ENCODE measurements around the gene LAMTOR4. TPM values are rescaled to one million over a fixed set of nuclear protein-coding genes. Genes with fewer than 3 reads are reported as not detected.
A peak's percentile ranks its signal among the peaks of the same experiment; 100 is the strongest.

Gene LAMTOR4
- total RNA-seq, 6 experiments from 2014 or later, result 99.5 to 137 (median 110) TPM

DNA sequence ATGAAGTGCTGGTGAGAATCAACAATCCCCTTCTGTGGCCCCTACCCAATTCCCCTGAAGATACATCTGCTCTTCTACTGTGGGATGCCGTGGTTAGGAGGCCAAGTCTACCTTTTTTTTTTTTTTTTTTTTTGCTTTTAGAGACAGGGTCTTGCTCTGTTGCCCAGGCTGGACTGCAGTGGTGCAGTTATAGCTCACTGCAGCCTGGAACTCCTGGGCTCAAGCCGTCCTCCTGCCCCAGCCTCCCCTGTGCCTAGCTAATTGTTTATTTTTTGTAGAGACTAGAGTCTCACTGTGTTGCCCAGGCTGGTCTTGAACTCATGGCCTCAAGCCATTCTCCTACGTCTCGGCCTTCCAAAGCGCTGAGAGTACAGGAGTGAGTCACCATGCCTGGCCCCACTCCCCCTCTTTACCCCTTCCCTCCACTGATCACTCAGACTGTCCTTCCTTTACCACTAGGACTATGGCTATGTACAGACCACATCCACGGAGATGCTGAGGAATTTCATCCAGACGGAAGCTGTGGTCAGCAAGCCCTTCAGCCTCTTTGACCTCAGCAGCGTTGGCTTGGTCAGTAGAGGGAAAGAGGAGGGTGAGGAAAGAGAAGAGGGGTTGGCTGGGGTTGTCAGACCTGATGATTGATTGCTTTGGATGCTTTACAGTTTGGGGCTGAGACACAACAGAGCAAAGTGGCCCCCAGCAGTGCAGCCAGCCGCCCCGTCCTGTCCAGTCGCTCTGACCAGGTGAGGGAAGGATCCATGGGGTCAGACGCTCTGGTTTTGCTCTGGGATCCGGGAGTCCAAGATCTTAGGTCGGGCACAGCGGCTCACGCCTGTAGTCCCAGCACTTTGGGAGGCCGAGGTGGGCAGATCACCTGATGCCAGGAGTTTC lies 45.5 kb upstream of the LAMTOR4 start:
- Mint-ChIP-seq H3K4me1 (ENCODE audit: low read depth) (peaks cover 40% of the 10 kb centered on the region), H3K27ac (peak overlapping the region; percentile 91), H3K36me3 (ENCODE audit: low read depth) (peaks cover 39% of the 10 kb centered on the region), H3K27me3 (ENCODE audit: insufficient read depth) (peaks cover 2% of the 10 kb centered on the region; the same call in 1 of the 2 replicates), H3K9me3 (no peaks in the 10 kb centered on the region), H3K4me3 (peak overlapping the region; percentile 90)
- peak; percentile 93 for DNase-seq
- TF ChIP-seq, protein P1, sequence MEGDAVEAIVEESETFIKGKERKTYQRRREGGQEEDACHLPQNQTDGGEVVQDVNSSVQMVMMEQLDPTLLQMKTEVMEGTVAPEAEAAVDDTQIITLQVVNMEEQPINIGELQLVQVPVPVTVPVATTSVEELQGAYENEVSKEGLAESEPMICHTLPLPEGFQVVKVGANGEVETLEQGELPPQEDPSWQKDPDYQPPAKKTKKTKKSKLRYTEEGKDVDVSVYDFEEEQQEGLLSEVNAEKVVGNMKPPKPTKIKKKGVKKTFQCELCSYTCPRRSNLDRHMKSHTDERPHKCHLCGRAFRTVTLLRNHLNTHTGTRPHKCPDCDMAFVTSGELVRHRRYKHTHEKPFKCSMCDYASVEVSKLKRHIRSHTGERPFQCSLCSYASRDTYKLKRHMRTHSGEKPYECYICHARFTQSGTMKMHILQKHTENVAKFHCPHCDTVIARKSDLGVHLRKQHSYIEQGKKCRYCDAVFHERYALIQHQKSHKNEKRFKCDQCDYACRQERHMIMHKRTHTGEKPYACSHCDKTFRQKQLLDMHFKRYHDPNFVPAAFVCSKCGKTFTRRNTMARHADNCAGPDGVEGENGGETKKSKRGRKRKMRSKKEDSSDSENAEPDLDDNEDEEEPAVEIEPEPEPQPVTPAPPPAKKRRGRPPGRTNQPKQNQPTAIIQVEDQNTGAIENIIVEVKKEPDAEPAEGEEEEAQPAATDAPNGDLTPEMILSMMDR (IDR thresholded peaks at IDR 0.05), result no peak

DNA sequence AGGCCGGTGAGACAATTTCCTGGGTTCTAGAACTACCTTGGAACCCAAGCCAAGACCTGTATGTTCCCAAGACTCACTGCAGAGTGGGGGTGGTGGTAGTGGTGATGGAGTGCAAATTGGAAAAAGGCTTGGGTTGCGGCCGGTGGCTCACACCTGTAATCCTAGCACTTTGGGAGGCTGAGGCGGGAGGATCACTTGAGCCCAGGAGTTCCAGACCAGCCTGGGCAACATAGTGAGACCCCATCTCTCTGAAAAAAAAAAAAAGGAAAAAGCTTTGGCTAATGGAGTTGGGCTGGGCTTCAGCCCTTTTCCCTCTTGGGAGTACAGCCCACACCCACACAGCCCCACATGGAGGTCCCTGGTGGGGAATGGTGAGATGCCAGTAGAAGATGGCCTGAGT lies 43.2 kb upstream of the LAMTOR4 start:
- TF ChIP-seq, protein P1 (IDR thresholded peaks at IDR 0.05), result no peak
- H3K4me1 Mint-ChIP-seq (ENCODE audit: low read depth), result peaks cover 20% of the 10 kb centered on the region
- H3K9me3 Mint-ChIP-seq, result no peaks in the 10 kb centered on the region
- DNase-seq, result no peak
- H3K36me3 Mint-ChIP-seq (ENCODE audit: low read depth), result peaks cover 25% of the 10 kb centered on the region
- no peak overlapping the region for H3K27ac Mint-ChIP-seq
- peaks cover 2% of the 10 kb centered on the region; the same call in 1 of the 2 replicates for H3K27me3 Mint-ChIP-seq (ENCODE audit: insufficient read depth)
- H3K4me3 Mint-ChIP-seq, result no peak overlapping the region

DNA sequence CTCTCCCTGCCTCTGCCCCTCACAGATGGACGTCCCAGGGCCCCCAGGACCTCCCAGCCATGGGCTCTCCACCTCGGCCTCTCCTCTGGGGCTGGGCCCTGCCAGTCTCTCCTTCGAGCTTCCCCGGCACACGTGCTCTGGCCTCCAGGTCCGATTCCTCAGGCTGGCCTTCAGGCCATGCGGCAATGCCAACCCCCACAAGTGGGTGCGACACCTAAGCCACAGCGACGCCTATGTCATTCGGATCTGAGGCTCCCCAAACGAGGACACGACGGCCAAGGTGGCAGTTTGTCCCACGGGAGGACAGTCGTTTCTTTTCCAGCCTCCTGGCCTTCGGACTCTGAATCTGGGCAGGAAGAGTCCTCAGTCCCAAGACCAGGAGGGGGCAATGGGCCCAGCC lies 42.1 kb upstream of the LAMTOR4 start:
- TF ChIP-seq, protein P1 (IDR thresholded peaks at IDR 0.05), result no peak
- DNase-seq, result no peak
- peaks cover 33% of the 10 kb centered on the region for H3K36me3 Mint-ChIP-seq (ENCODE audit: low read depth)
- H3K4me1 Mint-ChIP-seq (ENCODE audit: low read depth), result peaks cover 20% of the 10 kb centered on the region
- no peaks in the 10 kb centered on the region for H3K27me3 Mint-ChIP-seq (ENCODE audit: insufficient read depth)
- H3K9me3 Mint-ChIP-seq, result no peaks in the 10 kb centered on the region
- no peak overlapping the region for H3K27ac Mint-ChIP-seq
- no peak overlapping the region for H3K4me3 Mint-ChIP-seq

DNA sequence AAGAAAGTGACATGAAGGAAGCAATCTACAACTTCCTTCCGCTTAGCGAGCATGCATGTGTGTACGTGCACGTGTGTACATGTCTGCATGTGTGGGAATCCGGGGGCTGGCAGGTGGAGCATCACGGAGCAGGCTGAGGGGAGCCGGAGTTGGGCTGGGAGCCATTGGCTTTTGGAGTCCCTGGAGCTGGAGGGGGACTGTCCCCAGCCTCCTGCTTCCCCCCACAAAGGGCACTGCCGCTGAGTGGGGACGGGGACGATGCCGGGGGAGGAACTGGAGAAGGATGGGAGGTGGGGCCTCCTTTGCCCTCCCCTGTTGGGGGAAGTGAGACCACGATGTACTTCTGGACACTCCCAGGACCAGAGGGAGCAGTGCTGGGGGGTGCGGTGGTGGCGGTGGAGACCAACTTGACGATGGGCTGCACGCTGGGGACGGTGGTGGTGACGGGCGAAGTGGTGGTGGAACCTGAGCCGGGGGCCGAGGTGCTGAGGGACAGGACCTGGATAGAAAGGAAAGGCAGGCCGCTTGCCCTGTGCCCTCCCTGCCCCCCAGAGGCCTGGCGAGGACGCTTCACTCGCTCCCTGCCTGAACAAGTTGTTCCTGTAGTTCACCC lies 41.5 kb upstream of the LAMTOR4 start:
- no peak overlapping the region for H3K4me3 Mint-ChIP-seq
- H3K9me3 Mint-ChIP-seq, result no peaks in the 10 kb centered on the region
- DNase-seq, result no peak
- peaks cover 33% of the 10 kb centered on the region for H3K36me3 Mint-ChIP-seq (ENCODE audit: low read depth)
- no peak overlapping the region for H3K27ac Mint-ChIP-seq
- no peaks in the 10 kb centered on the region for H3K27me3 Mint-ChIP-seq (ENCODE audit: insufficient read depth)
- TF ChIP-seq, protein P1 (IDR thresholded peaks at IDR 0.05), result no peak
- peaks cover 20% of the 10 kb centered on the region for H3K4me1 Mint-ChIP-seq (ENCODE audit: low read depth)

DNA sequence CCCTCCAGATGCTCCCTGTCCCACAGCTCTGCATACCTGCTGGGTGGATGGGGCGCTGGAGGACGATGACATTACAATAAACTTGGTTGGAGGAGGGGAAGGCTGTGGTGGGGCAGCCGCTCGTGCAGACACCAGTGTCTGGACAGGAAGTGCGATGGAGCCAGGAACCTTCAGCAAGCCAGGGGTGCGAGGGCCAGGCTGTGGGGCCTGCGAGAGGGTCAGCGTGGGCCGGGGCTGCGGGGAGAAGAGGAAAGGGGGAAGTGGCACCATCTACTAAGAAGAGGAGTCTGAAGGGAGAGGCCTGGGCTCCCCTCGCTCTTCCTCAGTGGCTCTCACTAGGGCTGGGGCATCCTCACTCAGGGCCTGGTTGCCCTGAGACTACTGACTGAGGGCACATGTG lies 40.8 kb upstream of the LAMTOR4 start:
- TF ChIP-seq, protein P1 (IDR thresholded peaks at IDR 0.05), result no peak
- H3K9me3 Mint-ChIP-seq, result no peaks in the 10 kb centered on the region

More for the DNA sequence above, 40.8 kb upstream of the LAMTOR4 start:
- no peaks in the 10 kb centered on the region for H3K27me3 Mint-ChIP-seq (ENCODE audit: insufficient read depth)
- peaks cover 13% of the 10 kb centered on the region for H3K4me1 Mint-ChIP-seq (ENCODE audit: low read depth)
- H3K27ac Mint-ChIP-seq, result no peak overlapping the region
- no peak overlapping the region for H3K4me3 Mint-ChIP-seq
- DNase-seq, result no peak
- peaks cover 32% of the 10 kb centered on the region for H3K36me3 Mint-ChIP-seq (ENCODE audit: low read depth)

Measured in HFFc6 (cell line).